Measurements from ENCODE around the gene CANX. TPM values are rescaled to one million over a fixed set of nuclear protein-coding genes. Genes with fewer than 3 reads are reported as not detected.
A peak's percentile ranks its signal among the peaks of the same experiment; 100 is the strongest.

CANX gene
- total RNA-seq, 1 donor from 2014 or later: 451 TPM

DNA sequence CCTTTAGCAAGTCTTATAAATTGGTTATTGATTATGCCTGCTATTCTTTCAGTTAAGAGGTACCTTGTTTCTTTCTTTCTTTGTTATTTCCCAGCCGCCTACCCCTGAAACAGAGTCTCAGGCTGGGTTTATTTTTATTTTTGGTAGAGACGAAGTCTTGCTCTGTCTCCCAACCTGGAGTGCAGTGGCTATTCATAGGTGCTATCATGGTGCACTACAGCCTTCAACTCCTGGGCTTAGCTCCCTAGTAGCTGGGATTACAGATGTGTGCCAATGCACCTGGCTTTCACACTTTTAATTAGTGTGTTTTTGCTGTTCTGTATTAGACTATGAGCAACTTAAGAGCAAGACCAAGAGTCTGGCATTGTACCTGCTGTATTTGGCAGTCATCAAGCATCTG, 48.1 kb downstream of the CANX start:
- DNase-seq (ENCODE audit: low spot score): no peak
- Mint-ChIP-seq H3K36me3 (ENCODE audit: low read depth) (peaks cover 14% of the 10 kb centered on the region), H3K9me3 (no peaks in the 10 kb centered on the region), H3K27me3 (ENCODE audit: insufficient read depth) (no peaks in the 10 kb centered on the region), H3K4me3 (no peak overlapping the region), H3K4me1 (ENCODE audit: low read depth) (peaks cover 4% of the 10 kb centered on the region), H3K27ac (peak overlapping the region; percentile 1)
- intact Hi-C loops (cut with micrococcal nuclease): no loop called here

GRCh38 chr5:179747811-179748210, 49.0 kb downstream of the CANX start:
- Mint-ChIP-seq H3K4me1 (ENCODE audit: low read depth) (peaks cover 4% of the 10 kb centered on the region), H3K9me3 (no peaks in the 10 kb centered on the region), H3K27ac (no peak overlapping the region), H3K27me3 (ENCODE audit: insufficient read depth) (no peaks in the 10 kb centered on the region), H3K4me3 (no peak overlapping the region), H3K36me3 (ENCODE audit: low read depth) (peaks cover 14% of the 10 kb centered on the region)
- intact Hi-C loops (cut with micrococcal nuclease): no loop called here
- DNase-seq (ENCODE audit: low spot score): no peak

DNA sequence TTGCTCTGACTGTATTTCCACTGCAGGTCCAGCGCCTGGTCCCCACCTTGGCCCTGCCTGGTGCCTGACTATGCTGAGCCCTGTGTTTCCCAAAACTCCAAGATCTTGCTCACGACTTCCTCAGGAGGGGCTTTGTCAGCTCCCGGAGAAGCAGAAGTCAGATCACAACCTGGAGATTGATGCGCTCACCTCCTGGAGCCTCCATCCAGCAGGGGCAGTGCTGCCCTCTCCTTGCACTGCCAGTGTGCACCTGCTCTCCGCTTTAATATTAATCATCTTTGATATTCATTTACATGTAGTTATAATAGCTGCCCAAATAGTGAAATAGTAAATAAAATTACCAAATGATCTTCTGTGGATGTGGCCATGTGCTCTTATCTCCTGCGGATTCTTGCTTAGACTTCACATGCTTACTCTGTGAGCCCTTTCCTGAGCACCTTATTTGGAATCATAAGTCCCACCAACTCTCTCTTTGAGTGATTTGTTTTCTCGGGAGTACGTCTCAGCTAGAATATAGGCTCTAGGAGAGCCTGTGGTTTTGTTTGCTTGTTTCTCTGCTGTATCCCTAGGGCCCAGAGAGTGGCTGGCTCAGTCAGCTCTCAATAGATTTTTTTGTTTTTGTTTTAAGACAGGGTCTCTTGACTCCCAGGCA, 51.2 kb downstream of the CANX start:
- no peak for DNase-seq (ENCODE audit: low spot score)
- Mint-ChIP-seq H3K27me3 (ENCODE audit: insufficient read depth) (no peaks in the 10 kb centered on the region), H3K9me3 (no peaks in the 10 kb centered on the region), H3K4me3 (no peak overlapping the region), H3K27ac (no peak overlapping the region), H3K36me3 (ENCODE audit: low read depth) (peaks cover 19% of the 10 kb centered on the region), H3K4me1 (ENCODE audit: low read depth) (peaks cover 20% of the 10 kb centered on the region)
- intact Hi-C loops (cut with micrococcal nuclease): no loop called here

DNA sequence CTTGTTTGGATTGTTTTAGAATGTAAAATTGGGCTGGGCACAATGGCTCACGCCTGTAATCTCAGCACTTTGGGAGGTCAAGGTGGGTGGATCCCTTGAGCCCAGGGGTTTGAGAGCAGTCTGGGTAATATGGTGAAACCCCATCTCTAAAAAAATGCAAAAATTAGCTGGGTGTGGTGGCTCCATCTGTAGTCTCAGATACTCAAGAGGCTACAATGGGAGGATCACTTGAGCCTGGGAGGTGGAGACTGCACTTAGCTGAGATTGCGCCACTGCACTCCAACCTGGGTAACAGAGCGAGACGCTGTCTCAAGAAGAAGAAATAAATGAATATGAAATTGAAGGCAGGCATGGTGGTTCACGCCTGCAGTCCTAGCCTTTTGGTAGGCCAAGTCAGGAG, 55.2 kb downstream of the CANX start:
- peaks cover 13% of the 10 kb centered on the region for H3K36me3 Mint-ChIP-seq (ENCODE audit: low read depth)
- H3K27me3 Mint-ChIP-seq (ENCODE audit: insufficient read depth): no peaks in the 10 kb centered on the region
- no peak overlapping the region for H3K4me3 Mint-ChIP-seq
- H3K4me1 Mint-ChIP-seq (ENCODE audit: low read depth): peaks cover 27% of the 10 kb centered on the region
- DNase-seq (ENCODE audit: low spot score): no peak
- H3K27ac Mint-ChIP-seq: no peak overlapping the region
- no peaks in the 10 kb centered on the region for H3K9me3 Mint-ChIP-seq
- intact Hi-C loops (cut with micrococcal nuclease): no loop called here

DNA sequence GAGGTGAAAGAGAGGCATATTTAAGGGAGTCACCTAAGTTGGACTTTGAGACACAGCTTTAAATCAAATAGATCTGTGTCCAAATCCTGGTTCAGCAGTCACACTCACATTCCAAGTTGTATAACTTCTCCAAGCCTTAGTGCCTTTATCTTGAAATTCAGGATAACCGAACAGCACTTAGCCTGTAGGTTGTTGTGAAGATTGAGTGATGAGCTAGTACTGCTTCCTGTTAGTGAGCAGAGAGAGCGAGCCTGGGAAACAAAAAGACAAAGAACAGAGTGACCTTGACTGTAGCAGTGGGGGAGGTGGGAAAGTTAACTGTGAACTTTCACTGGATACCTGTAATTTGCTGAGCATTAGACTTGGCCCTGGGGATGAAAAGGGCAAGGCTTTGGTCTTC, 56.3 kb downstream of the CANX start:
- H3K27ac Mint-ChIP-seq: peak overlapping the region; percentile 6
- no peak overlapping the region for H3K4me3 Mint-ChIP-seq
- H3K9me3 Mint-ChIP-seq: no peaks in the 10 kb centered on the region
- no peaks in the 10 kb centered on the region for H3K27me3 Mint-ChIP-seq (ENCODE audit: insufficient read depth)
- H3K4me1 Mint-ChIP-seq (ENCODE audit: low read depth): peaks cover 37% of the 10 kb centered on the region
- intact Hi-C loops (cut with micrococcal nuclease): no loop called here
- peaks cover 12% of the 10 kb centered on the region for H3K36me3 Mint-ChIP-seq (ENCODE audit: low read depth)
- no peak for DNase-seq (ENCODE audit: low spot score)

DNA sequence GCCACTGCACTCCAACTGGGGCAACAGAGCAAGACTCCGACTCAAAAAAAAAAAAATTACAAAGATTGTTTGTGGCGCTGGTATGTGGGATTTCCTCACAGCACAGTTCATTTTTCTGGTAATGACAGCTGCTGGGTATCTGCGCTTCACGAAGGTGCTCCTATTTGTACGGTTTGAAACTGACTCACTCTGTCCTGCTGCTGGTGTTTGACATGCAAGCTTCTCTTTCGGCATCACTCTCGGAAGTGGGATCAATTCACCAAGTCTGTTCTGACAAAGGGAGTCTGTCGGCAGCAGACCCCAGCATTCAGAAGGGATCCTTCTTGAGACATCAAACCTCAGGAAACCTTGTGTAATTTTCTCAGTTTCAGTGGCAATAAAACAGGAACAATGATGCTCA, 60.2 kb downstream of the CANX start:
- Mint-ChIP-seq H3K36me3 (ENCODE audit: low read depth) (peaks cover 6% of the 10 kb centered on the region), H3K9me3 (no peaks in the 10 kb centered on the region), H3K27me3 (ENCODE audit: insufficient read depth) (no peaks in the 10 kb centered on the region)

GRCh38 chr5:179759581-179760551, 61.1 kb downstream of the CANX start:
- Mint-ChIP-seq H3K27me3 (ENCODE audit: insufficient read depth) (no peaks in the 10 kb centered on the region), H3K4me3 (peak overlapping the region; percentile 37), H3K4me1 (ENCODE audit: low read depth) (peaks cover 51% of the 10 kb centered on the region), H3K36me3 (ENCODE audit: low read depth) (peaks cover 6% of the 10 kb centered on the region), H3K27ac (peak overlapping the region; percentile 78), H3K9me3 (no peaks in the 10 kb centered on the region)
- no peak for DNase-seq (ENCODE audit: low spot score)
- intact Hi-C loops (cut with micrococcal nuclease): loop anchor here (1.0 kb wide), 1 partner anchor 28 kb away; the partner anchor contains the start of gene MAML1

More for the DNA sequence above, 60.2 kb downstream of the CANX start:
- intact Hi-C loops (cut with micrococcal nuclease): no loop called here
- H3K27ac Mint-ChIP-seq: no peak overlapping the region
- no peak overlapping the region for H3K4me3 Mint-ChIP-seq
- DNase-seq (ENCODE audit: low spot score): no peak
- H3K4me1 Mint-ChIP-seq (ENCODE audit: low read depth): peaks cover 60% of the 10 kb centered on the region

DNA sequence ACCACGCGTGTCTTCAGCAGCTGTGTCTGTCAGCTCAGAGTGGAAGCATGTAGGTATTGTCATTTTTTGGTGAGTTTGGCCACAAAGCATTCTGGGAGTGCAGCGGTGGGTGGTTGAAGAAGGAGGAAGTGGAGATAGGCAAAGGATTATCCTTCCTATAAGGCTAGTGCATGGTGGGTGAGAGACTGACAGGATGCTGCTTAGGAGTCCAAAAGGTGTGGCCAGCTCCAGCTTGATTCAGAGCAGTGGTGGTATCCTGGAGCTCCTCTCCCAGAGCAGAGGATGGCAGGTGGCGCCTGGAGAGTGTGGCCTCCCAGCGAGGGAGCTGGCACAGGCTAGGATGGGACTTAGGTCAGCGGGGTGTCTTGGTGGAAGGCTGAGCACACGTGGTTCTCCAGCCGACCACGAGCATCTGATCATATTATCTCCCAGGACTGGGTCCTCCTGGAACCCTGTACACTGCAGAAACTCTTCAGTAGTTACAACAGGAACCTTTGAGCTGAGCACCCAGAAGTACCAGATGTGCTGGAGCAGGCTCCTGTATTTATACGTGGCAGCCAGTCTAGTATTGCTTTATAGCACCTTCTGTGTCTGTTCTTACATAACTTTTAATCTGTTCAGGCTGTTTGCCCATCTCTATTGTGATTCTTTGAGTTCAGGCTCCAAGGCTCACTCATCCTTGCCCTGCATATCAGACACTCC, 63.5 kb downstream of the CANX start:
- intact Hi-C loops (cut with micrococcal nuclease): loop anchor here (2.0 kb wide), 1 partner anchor 59 kb away; the partner anchor contains the start of gene SQSTM1
- H3K9me3 Mint-ChIP-seq: no peaks in the 10 kb centered on the region
- H3K27me3 Mint-ChIP-seq (ENCODE audit: insufficient read depth): no peaks in the 10 kb centered on the region
- DNase-seq (ENCODE audit: low spot score): peak; percentile 21
- H3K4me3 Mint-ChIP-seq: no peak overlapping the region
- H3K36me3 Mint-ChIP-seq (ENCODE audit: low read depth): peaks cover 5% of the 10 kb centered on the region
- H3K27ac Mint-ChIP-seq: peak overlapping the region; percentile 37
- peaks cover 45% of the 10 kb centered on the region for H3K4me1 Mint-ChIP-seq (ENCODE audit: low read depth)

- DNase-seq (ENCODE audit: low spot score): no peak
- Mint-ChIP-seq H3K9me3 (no peaks in the 10 kb centered on the region), H3K4me1 (ENCODE audit: low read depth) (peaks cover 49% of the 10 kb centered on the region), H3K27ac (peak overlapping the region; percentile 9), H3K27me3 (ENCODE audit: insufficient read depth) (no peaks in the 10 kb centered on the region), H3K4me3 (no peak overlapping the region), H3K36me3 (ENCODE audit: low read depth) (peaks cover 5% of the 10 kb centered on the region)
- intact Hi-C loops (cut with micrococcal nuclease): loop anchor here (1.0 to 2.0 kb wide), 5 partner anchors 34 to 328 kb away; partner anchors contain the start of genes MRNIP, SQSTM1 and TBC1D9B
These were observed 64.0 kb downstream of the CANX start for GRCh38 chr5:179762781-179763176.

- Mint-ChIP-seq H3K27me3 (ENCODE audit: insufficient read depth) (no peaks in the 10 kb centered on the region), H3K4me3 (no peak overlapping the region), H3K9me3 (no peaks in the 10 kb centered on the region), H3K4me1 (ENCODE audit: low read depth) (peaks cover 51% of the 10 kb centered on the region), H3K27ac (no peak overlapping the region), H3K36me3 (ENCODE audit: low read depth) (peaks cover 5% of the 10 kb centered on the region)
- intact Hi-C loops (cut with micrococcal nuclease): loop anchor here (1.0 to 2.0 kb wide), 5 partner anchors 33 to 327 kb away; partner anchors contain the start of genes MRNIP, SQSTM1 and TBC1D9B
- DNase-seq (ENCODE audit: low spot score): peak; percentile 11
These were observed 64.6 kb downstream of the CANX start for GRCh38 chr5:179763215-179763945.

- intact Hi-C loops (cut with micrococcal nuclease): no loop called here
- no peak overlapping the region for H3K27ac Mint-ChIP-seq
- no peaks in the 10 kb centered on the region for H3K9me3 Mint-ChIP-seq
- no peak overlapping the region for H3K4me3 Mint-ChIP-seq
- DNase-seq (ENCODE audit: low spot score): no peak
- H3K27me3 Mint-ChIP-seq (ENCODE audit: insufficient read depth): no peaks in the 10 kb centered on the region
- H3K4me1 Mint-ChIP-seq (ENCODE audit: low read depth): peaks cover 52% of the 10 kb centered on the region
- H3K36me3 Mint-ChIP-seq (ENCODE audit: low read depth): peaks cover 7% of the 10 kb centered on the region
These were observed 65.3 kb downstream of the CANX start for GRCh38 chr5:179764056-179764455.

- intact Hi-C loops (cut with micrococcal nuclease): no loop called here
- Mint-ChIP-seq H3K9me3 (no peaks in the 10 kb centered on the region), H3K4me3 (no peak overlapping the region), H3K36me3 (ENCODE audit: low read depth) (peaks cover 11% of the 10 kb centered on the region), H3K4me1 (ENCODE audit: low read depth) (peaks cover 39% of the 10 kb centered on the region), H3K27ac (peak overlapping the region; percentile 58), H3K27me3 (ENCODE audit: insufficient read depth) (no peaks in the 10 kb centered on the region)
- DNase-seq (ENCODE audit: low spot score): no peak
These were observed 66.6 kb downstream of the CANX start for GRCh38 chr5:179765400-179765799.

Data from activated T-helper 1 cell treated with anti-CD3 and anti-CD28 coated beads, Interleukin-12 subunit alpha, Interleukin-12 subunit beta, Interleukin-2, Interleukin-4 antibody, amounts not matched to agents 30 ng/mL and 10 ng/mL and 1 ng/mL, durations not matched to agents 14 hours and 24 hours and 36 hours (primary cell).